Effector CD8-positive, alpha-beta T cell (primary cell): ENCODE data around the gene GABRG1.

ENCODE experiments used
- DNase-seq: peaks from one replicate; lab custom pipeline; 2025; lab: John Stamatoyannopoulos, UW
- total RNA-seq, 4 experiments: gene quantifications; one replicate each; lab custom pipeline; 2026; lab: John Stamatoyannopoulos, UW

GABRG1 gene
- 0 to 0.18 (median 0) reads per million in 4 experiments for total RNA-seq

DNA sequence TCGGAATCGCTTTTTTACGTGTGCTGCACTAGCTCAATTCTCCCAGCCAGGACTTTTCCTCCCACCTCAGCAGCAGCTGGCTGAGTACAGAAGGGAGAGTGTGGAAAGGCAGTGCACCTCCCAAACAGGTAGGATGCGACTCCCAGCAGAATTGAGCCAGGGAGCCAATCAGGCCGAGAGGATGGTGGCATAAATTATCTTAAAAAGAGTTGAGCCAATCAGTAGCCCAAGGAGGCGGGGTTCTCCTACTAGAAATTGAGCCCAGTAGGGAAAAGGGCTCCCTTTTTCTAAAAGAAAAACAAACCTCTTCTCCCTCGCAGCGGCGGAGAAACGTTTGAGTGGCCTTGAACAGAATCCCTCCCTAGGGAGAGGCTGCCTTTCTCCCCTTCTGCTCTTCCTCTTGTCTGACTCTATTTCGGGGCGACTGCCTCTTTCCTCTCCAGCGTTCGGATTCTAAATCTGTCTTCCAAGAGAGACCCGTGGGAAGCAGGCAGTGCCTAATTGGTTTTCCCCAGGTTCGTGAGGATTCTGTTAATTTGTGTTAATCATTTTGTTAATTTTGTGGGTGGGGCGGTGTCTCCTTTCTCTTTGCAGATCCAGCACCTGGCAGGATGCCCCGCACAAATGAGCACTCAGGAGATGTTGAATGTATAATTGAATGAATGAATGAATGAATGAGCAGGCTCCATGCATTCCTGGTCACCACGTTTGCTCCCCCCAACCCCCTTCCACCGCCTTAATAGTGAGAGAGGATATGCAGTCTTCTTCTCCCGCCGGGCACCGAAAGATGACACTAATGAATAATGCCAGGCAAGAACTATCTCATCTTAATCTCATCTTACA is at the start of gene GABRG1:
GABRG1 (minus strand) TSS at position 142 of the 843 bp plus-strand sequence; CDS start at position 1, 141 bp downstream.
- no peak for DNase-seq

- no peak for DNase-seq
Measured at GRCh38 chr4:46146993-46147392, 23.1 kb upstream of the GABRG1 start.

- DNase-seq, result no peak
Measured at GRCh38 chr4:46131498-46132057, 7.7 kb upstream of the GABRG1 start.

GRCh38 chr4:46124773-46125413 is 1.0 kb upstream of the GABRG1 start:
- DNase-seq, result no peak

GRCh38 chr4:46081674-46082073 is 42.2 kb downstream of the GABRG1 start:
- DNase-seq, result no peak

- DNase-seq, result no peak
Measured at GRCh38 chr4:46081248-46081647, 42.6 kb downstream of the GABRG1 start.

DNA sequence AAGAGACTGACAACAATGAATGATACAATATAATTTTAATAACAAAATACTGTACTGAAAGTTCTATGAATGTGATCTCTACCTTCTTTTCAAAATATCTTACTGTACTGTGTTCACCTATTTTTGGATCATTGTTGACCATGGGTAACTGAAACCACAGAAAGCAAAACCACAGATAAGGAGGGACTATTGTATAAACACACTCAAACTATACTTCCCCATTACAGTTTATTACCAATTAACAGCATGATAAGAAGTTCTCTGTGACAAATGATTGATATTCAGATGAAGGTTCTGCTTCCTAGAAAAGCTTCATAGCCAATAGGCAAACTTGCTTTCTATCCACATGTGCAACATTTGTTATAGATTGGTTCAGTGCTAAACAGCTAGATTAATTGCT is 50.1 kb downstream of the GABRG1 start:
- DNase-seq, result no peak

DNA sequence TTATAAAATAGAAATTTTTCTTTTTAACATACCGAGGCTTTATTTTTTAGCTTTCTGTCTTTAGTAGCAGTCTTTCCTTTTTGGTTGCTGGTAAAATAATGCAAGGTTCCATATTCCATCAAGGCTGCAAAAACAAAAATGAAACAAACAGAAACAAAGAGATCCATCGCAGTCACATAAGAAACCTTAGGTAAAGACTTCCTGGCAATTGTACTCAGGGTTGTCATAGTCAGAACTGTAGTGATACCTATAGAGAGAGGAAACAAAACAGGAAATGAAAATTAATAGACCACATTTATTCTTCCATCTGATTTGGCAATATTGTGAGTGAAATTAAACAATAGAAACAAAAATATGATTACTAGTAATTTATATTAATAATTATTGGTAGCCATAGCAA is 72.5 kb downstream of the GABRG1 start:
- no peak for DNase-seq

DNA sequence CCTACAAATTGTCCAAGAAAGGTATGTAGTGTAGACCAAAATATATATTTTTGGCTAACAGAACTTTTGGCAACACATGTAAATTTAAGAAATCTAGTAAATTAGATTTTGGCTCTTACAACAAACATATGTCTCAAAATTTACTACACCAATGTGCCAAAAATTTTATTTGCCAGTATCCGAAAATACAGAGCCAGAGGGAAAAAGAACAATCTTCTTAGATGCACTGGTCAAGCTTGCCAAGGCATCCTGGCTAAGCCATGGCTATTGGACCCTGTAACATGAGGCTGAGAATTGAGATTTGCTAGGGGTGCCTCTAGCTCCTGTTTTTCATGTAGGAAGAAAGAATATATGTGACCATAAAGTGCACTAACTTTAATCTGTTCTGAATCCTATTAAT is 91.8 kb downstream of the GABRG1 start:
- no peak for DNase-seq

DNA sequence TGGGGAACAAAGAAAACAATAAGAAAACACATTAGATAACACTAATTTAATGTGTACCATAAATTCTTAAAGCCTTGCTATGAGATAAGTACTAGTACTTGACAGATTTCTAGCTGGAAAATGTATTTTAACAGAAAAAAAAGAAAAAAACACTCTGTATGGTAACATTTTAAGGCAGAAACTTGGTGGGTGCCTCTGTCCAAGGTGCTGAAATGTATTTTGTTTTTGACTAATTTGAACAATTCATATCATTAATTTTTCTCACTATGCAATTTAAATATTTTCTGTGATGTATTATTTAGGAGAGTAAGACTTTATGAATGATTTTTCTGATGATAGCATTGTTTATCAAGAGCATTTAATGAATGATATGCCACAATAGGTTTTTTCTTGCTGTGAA is 107.5 kb downstream of the GABRG1 start:
- DNase-seq, result no peak

- DNase-seq, result no peak
Measured at GRCh38 chr4:45992728-45993127, 131.1 kb downstream of the GABRG1 start.

- DNase-seq, result no peak
Measured at GRCh38 chr4:45989775-45990174, 134.1 kb downstream of the GABRG1 start.

- no peak for DNase-seq
Measured at GRCh38 chr4:45987858-45988257, 136.0 kb downstream of the GABRG1 start.
